ENCODE measurements around the gene GNAZ. TPM values are rescaled to one million over a fixed set of nuclear protein-coding genes. Genes with fewer than 3 reads are reported as not detected.

The GNAZ gene
- total RNA-seq, 1 experiment from 2014 or later = 6.0 TPM

DNA sequence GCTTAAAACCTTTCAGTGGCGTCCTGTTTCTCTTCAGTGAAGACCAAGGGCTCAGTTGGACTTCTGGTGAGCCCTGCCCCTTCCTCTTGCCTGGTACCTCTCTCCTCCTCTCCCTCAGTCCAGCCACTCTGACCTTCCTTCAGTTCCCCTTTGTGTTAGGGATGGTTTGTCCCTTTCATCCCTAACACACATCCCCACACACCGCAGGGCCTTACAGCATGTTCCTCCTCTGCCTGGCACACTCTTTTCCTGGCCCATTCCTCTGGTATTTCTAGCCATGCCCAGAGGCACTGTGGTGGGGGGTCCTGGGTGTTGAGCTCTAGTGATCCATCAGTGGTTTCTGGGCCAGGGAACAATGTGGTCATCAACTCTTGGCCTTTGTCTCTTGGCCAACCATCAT lies 21.4 kb downstream of the GNAZ start:
- Mint-ChIP-seq H3K4me1 (ENCODE audit: low read depth, unreplicated experiment) (peaks cover 20% of the 10 kb centered on the region), H3K4me3 (ENCODE audit: low read depth, unreplicated experiment) (no peak overlapping the region), H3K9me3 (ENCODE audit: low read depth, unreplicated experiment) (no peaks in the 10 kb centered on the region), H3K36me3 (ENCODE audit: insufficient read depth, unreplicated experiment) (peaks cover 13% of the 10 kb centered on the region), H3K27me3 (ENCODE audit: unreplicated experiment) (no peaks in the 10 kb centered on the region), H3K27ac (ENCODE audit: unreplicated experiment) (no peak overlapping the region)
- TF ChIP-seq, protein P1, sequence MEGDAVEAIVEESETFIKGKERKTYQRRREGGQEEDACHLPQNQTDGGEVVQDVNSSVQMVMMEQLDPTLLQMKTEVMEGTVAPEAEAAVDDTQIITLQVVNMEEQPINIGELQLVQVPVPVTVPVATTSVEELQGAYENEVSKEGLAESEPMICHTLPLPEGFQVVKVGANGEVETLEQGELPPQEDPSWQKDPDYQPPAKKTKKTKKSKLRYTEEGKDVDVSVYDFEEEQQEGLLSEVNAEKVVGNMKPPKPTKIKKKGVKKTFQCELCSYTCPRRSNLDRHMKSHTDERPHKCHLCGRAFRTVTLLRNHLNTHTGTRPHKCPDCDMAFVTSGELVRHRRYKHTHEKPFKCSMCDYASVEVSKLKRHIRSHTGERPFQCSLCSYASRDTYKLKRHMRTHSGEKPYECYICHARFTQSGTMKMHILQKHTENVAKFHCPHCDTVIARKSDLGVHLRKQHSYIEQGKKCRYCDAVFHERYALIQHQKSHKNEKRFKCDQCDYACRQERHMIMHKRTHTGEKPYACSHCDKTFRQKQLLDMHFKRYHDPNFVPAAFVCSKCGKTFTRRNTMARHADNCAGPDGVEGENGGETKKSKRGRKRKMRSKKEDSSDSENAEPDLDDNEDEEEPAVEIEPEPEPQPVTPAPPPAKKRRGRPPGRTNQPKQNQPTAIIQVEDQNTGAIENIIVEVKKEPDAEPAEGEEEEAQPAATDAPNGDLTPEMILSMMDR (IDR thresholded peaks at IDR 0.05; ENCODE audit: unreplicated experiment) = no peak
- BruUV-seq (replicated peaks) = no TSS peak
- CTCF ChIA-PET = no interaction called here
- intact Hi-C loops (cut with micrococcal nuclease; ENCODE audit: unreplicated experiment) = no loop called here
- DNase-seq = no peak

DNA sequence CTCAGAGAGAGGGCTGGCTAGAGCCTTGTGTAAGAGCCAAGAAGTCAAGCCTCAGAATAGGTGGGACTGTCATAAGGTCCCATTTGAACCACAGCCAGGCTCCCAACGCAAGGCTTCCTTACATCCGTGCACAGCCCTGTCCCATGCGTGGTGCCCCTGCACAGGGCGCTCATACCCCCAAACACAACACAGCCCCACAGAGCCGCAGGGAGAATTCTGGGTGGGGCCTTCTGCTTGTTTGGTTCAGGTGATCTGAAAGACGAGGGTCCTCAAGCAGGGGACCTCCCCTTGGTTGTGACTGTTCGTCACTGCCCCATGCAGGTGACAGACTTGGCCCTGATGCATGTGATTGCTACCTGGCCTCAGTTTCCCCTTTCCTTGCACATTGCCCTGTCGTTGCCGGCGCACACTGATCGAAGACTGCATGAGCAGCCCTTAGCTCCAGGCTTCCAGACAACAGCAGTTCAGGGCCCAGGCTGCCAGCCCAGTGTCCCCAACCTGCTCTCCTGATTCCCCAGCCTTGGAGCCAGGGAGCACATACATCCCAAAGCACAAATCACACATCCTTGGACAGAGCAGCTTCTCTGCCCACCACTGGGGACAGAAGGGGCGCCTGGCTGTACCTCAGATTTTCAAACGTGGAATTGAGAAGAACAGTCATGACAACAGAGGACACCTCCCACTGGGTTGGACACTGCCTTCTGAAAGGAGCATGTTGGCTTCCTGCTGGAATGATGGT lies 22.1 kb downstream of the GNAZ start:
- TF ChIP-seq, protein P1 (IDR thresholded peaks at IDR 0.05; ENCODE audit: unreplicated experiment) = no peak
- Mint-ChIP-seq H3K27me3 (ENCODE audit: unreplicated experiment) (no peaks in the 10 kb centered on the region), H3K4me1 (ENCODE audit: low read depth, unreplicated experiment) (peaks cover 15% of the 10 kb centered on the region), H3K4me3 (ENCODE audit: low read depth, unreplicated experiment) (no peak overlapping the region), H3K27ac (ENCODE audit: unreplicated experiment) (no peak overlapping the region), H3K36me3 (ENCODE audit: insufficient read depth, unreplicated experiment) (peaks cover 13% of the 10 kb centered on the region), H3K9me3 (ENCODE audit: low read depth, unreplicated experiment) (no peaks in the 10 kb centered on the region)
- CTCF ChIA-PET = no interaction called here
- intact Hi-C loops (cut with micrococcal nuclease; ENCODE audit: unreplicated experiment) = no loop called here
- no peak for DNase-seq
- no TSS peak for BruUV-seq (replicated peaks)

DNA sequence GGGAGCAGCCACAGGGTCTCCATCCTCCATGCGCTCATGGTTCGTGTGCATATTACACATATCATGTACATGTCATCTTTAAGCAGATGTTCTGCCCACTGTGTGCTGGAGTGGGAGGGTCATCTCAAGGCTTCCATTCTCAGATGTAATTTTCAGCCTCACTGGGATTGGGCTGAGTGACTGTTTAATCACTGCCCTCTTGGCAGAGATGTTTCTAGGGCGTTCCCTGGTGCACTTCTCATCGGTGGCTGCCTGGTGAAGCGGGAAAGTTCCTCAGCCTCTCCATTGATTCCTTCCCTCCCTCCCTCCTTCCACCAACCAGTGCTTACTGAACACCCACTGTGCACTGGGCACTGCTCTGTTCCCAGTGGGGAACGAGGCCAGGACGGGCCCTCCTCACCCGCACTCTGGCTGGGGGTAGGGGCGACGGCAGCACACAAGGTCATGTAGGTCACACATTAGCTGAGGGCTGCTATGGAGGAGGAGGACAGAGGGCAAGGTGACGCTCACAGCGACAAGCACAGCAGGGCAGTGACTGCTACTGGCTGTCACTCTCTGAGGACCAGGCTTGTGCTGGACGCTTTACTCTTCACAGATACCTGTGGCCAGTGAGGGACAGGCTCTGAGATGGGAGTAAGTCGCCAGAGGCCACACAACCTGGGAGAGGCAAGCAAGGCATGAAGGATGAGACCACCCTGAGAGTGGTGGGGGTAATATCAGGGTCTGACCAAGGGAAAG lies 22.9 kb downstream of the GNAZ start:
- BruUV-seq (replicated peaks) = no TSS peak

DNA sequence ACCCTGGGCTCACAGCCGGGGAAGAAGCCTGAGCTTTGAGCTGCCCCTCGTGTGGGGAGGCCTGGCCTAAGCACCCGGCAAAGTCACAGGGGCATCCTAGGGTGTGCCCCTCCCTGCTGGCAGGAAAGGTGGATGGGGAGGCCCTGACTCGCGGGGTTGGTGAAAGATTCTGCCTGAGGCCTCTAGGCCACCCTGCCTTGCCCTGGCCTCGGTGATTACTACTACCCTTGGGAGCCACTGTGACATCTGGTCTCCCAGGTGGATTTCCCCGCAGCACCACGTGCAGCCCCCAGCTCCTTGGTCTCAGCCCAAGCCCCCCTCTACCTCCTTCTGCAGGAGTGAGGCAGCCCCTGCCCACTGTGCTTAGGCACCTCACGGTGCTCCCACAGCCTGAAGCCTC lies 23.9 kb downstream of the GNAZ start:
- Mint-ChIP-seq H3K36me3 (ENCODE audit: insufficient read depth, unreplicated experiment) (peaks cover 7% of the 10 kb centered on the region), H3K4me3 (ENCODE audit: low read depth, unreplicated experiment) (no peak overlapping the region), H3K27me3 (ENCODE audit: unreplicated experiment) (no peaks in the 10 kb centered on the region), H3K9me3 (ENCODE audit: low read depth, unreplicated experiment) (no peaks in the 10 kb centered on the region), H3K4me1 (ENCODE audit: low read depth, unreplicated experiment) (no peaks in the 10 kb centered on the region), H3K27ac (ENCODE audit: unreplicated experiment) (no peak overlapping the region)
- no TSS peak for BruUV-seq (replicated peaks)
- TF ChIP-seq, protein P1 (IDR thresholded peaks at IDR 0.05; ENCODE audit: unreplicated experiment) = no peak
- no peak for DNase-seq
- intact Hi-C loops (cut with micrococcal nuclease; ENCODE audit: unreplicated experiment) = no loop called here
- CTCF ChIA-PET = no interaction called here

More for the DNA sequence above, 22.9 kb downstream of the GNAZ start:
- no peaks in the 10 kb centered on the region for H3K9me3 Mint-ChIP-seq (ENCODE audit: low read depth, unreplicated experiment)
- H3K36me3 Mint-ChIP-seq (ENCODE audit: insufficient read depth, unreplicated experiment) = peaks cover 12% of the 10 kb centered on the region
- no peak overlapping the region for H3K27ac Mint-ChIP-seq (ENCODE audit: unreplicated experiment)
- intact Hi-C loops (cut with micrococcal nuclease; ENCODE audit: unreplicated experiment) = no loop called here
- H3K27me3 Mint-ChIP-seq (ENCODE audit: unreplicated experiment) = no peaks in the 10 kb centered on the region
- H3K4me1 Mint-ChIP-seq (ENCODE audit: low read depth, unreplicated experiment) = peaks cover 7% of the 10 kb centered on the region
- DNase-seq = no peak
- CTCF ChIA-PET = no interaction called here
- TF ChIP-seq, protein P1 (IDR thresholded peaks at IDR 0.05; ENCODE audit: unreplicated experiment) = no peak
- H3K4me3 Mint-ChIP-seq (ENCODE audit: low read depth, unreplicated experiment) = no peak overlapping the region

All from Calu3 (cell line).